HUES48 (cell line): Measurements from ENCODE around the gene RBM33.

Experiments
- H3K27ac ChIP-seq: one replicate; pipeline ENCODE4 v1.7.0; 2013; ENCODE audit warnings: low read depth, low read length, inconsistent platforms
- H3K27me3 ChIP-seq: 2 replicates; pipeline ENCODE4 v1.6.1; 2013; ENCODE audit warnings: mild to moderate bottlenecking, low read length; ENCODE audit not compliant: control insufficient read depth, insufficient read depth
- H3K36me3 ChIP-seq: 2 replicates; pipeline ENCODE4 v1.6.1; 2013; ENCODE audit warnings: low read length; ENCODE audit not compliant: control insufficient read depth, insufficient read depth
- H3K4me1 ChIP-seq: 2 replicates; pipeline ENCODE4 v1.6.1; 2013; ENCODE audit warnings: mild to moderate bottlenecking, low read length; ENCODE audit not compliant: control insufficient read depth, insufficient read depth
- H3K4me3 ChIP-seq: 2 replicates; pipeline ENCODE4 v1.5.1; 2013; ENCODE audit warnings: mild to moderate bottlenecking, low read depth, low read length
- H3K9ac ChIP-seq: 2 replicates; pipeline ENCODE4 v1.6.1; 2013; ENCODE audit warnings: mild to moderate bottlenecking, low read depth, low read length, moderate library complexity
- H3K9me3 ChIP-seq: 2 replicates; pipeline ENCODE4 v1.6.1; 2013; ENCODE audit warnings: low read length; ENCODE audit not compliant: control insufficient read depth, insufficient read depth

The RBM33 gene

GRCh38 chr7:155770241-155770640 is 125.8 kb downstream of the RBM33 start:
- Histone ChIP-seq H3K4me3 (no peak overlapping the region), H3K4me1 (no peaks in the 10 kb centered on the region), H3K36me3 (peaks cover 78% of the 10 kb centered on the region), H3K27ac (no peak overlapping the region), H3K9ac (no peak overlapping the region), H3K9me3 (no peaks in the 10 kb centered on the region), H3K27me3 (no peaks in the 10 kb centered on the region)

GRCh38 chr7:155773531-155773930 is 129.1 kb downstream of the RBM33 start:
- no peak overlapping the region for H3K9ac ChIP-seq
- H3K27me3 ChIP-seq = no peaks in the 10 kb centered on the region
- no peak overlapping the region for H3K4me3 ChIP-seq
- H3K36me3 ChIP-seq = peaks cover 75% of the 10 kb centered on the region
- no peaks in the 10 kb centered on the region for H3K4me1 ChIP-seq
- H3K9me3 ChIP-seq = no peaks in the 10 kb centered on the region
- H3K27ac ChIP-seq = no peak overlapping the region

- no peaks in the 10 kb centered on the region for H3K4me1 ChIP-seq
- no peak overlapping the region for H3K27ac ChIP-seq
- no peaks in the 10 kb centered on the region for H3K9me3 ChIP-seq
- no peak overlapping the region for H3K4me3 ChIP-seq
- no peaks in the 10 kb centered on the region for H3K27me3 ChIP-seq
- peaks cover 64% of the 10 kb centered on the region for H3K36me3 ChIP-seq
- H3K9ac ChIP-seq = no peak overlapping the region
These were observed 130.5 kb downstream of the RBM33 start for GRCh38 chr7:155774947-155775346.

- Histone ChIP-seq H3K9me3 (no peaks in the 10 kb centered on the region), H3K4me3 (no peak overlapping the region), H3K9ac (no peak overlapping the region), H3K36me3 (peaks cover 64% of the 10 kb centered on the region), H3K27ac (no peak overlapping the region), H3K27me3 (no peaks in the 10 kb centered on the region), H3K4me1 (no peaks in the 10 kb centered on the region)
These were observed 131.2 kb downstream of the RBM33 start for GRCh38 chr7:155775691-155776090.

GRCh38 chr7:155776606-155777005 is 132.1 kb downstream of the RBM33 start:
- H3K9ac ChIP-seq = no peak overlapping the region
- H3K4me3 ChIP-seq = no peak overlapping the region
- no peaks in the 10 kb centered on the region for H3K9me3 ChIP-seq
- H3K36me3 ChIP-seq = peaks cover 62% of the 10 kb centered on the region
- no peaks in the 10 kb centered on the region for H3K27me3 ChIP-seq
- no peaks in the 10 kb centered on the region for H3K4me1 ChIP-seq
- no peak overlapping the region for H3K27ac ChIP-seq

- H3K36me3 ChIP-seq = peaks cover 51% of the 10 kb centered on the region
- no peak overlapping the region for H3K4me3 ChIP-seq
- H3K9ac ChIP-seq = no peak overlapping the region
- no peaks in the 10 kb centered on the region for H3K27me3 ChIP-seq
- H3K9me3 ChIP-seq = no peaks in the 10 kb centered on the region
- H3K27ac ChIP-seq = no peak overlapping the region
- no peaks in the 10 kb centered on the region for H3K4me1 ChIP-seq
These were observed 133.9 kb downstream of the RBM33 start for GRCh38 chr7:155778349-155778748.

- Histone ChIP-seq H3K36me3 (peaks cover 33% of the 10 kb centered on the region), H3K4me3 (no peak overlapping the region), H3K27me3 (peaks cover 4% of the 10 kb centered on the region; the same call in 1 of the 2 replicates), H3K27ac (no peak overlapping the region), H3K4me1 (no peaks in the 10 kb centered on the region), H3K9me3 (no peaks in the 10 kb centered on the region), H3K9ac (no peak overlapping the region)
These were observed 136.4 kb downstream of the RBM33 start for GRCh38 chr7:155780884-155781283.

GRCh38 chr7:155781433-155781832 is 137.0 kb downstream of the RBM33 start:
- peaks cover 9% of the 10 kb centered on the region for H3K27me3 ChIP-seq
- H3K36me3 ChIP-seq = peaks cover 27% of the 10 kb centered on the region
- H3K4me1 ChIP-seq = no peaks in the 10 kb centered on the region
- H3K4me3 ChIP-seq = no peak overlapping the region
- H3K9me3 ChIP-seq = no peaks in the 10 kb centered on the region
- no peak overlapping the region for H3K27ac ChIP-seq
- H3K9ac ChIP-seq = no peak overlapping the region

- no peak overlapping the region for H3K9ac ChIP-seq
- no peak overlapping the region for H3K4me3 ChIP-seq
- peaks cover 18% of the 10 kb centered on the region for H3K36me3 ChIP-seq
These were observed 138.0 kb downstream of the RBM33 start for GRCh38 chr7:155782466-155782865.

GRCh38 chr7:155785536-155785935 is 141.1 kb downstream of the RBM33 start:
- Histone ChIP-seq H3K9me3 (no peaks in the 10 kb centered on the region), H3K4me1 (no peaks in the 10 kb centered on the region), H3K27ac (no peak overlapping the region), H3K36me3 (peaks cover 7% of the 10 kb centered on the region; the same call in 1 of the 2 replicates), H3K27me3 (peaks cover 24% of the 10 kb centered on the region), H3K4me3 (no peak overlapping the region), H3K9ac (no peak overlapping the region)

More at GRCh38 chr7:155782466-155782865, 138.0 kb downstream of the RBM33 start:
- Histone ChIP-seq H3K4me1 (no peaks in the 10 kb centered on the region), H3K27ac (no peak overlapping the region), H3K9me3 (no peaks in the 10 kb centered on the region), H3K27me3 (peaks cover 19% of the 10 kb centered on the region)

- Histone ChIP-seq H3K4me3 (no peak overlapping the region; the same call in 1 of the 2 replicates), H3K27ac (no peak overlapping the region), H3K9me3 (no peaks in the 10 kb centered on the region), H3K27me3 (peaks cover 24% of the 10 kb centered on the region), H3K36me3 (no peaks in the 10 kb centered on the region), H3K4me1 (no peaks in the 10 kb centered on the region), H3K9ac (no peak overlapping the region)
These were observed 142.0 kb downstream of the RBM33 start for GRCh38 chr7:155786491-155786890.
